SK-N-SH treated with all-trans-retinoic acid at 6 μM for 48 hours (cell line): ENCODE measurements around the gene SEL1L2.

Experiments used
- ARNTL ChIP-seq: fragments of 450-650 bp; formaldehyde crosslinking; IDR thresholded peaks from 2 replicates; pipeline ENCODE4 v1.5.0; 2020; ENCODE audit warnings: low read depth, mild to moderate bottlenecking, moderate library complexity, borderline replicate concordance
- CREB5 ChIP-seq: fragments of 250-450 bp; sonication (Bioruptor Pico); IDR thresholded peaks from 2 replicates; pipeline ENCODE4 v1.5.1; 2020; ENCODE audit warnings: low read depth, mild to moderate bottlenecking, moderate library complexity
- CSDC2 ChIP-seq: fragments of 250-450 bp; sonication (Bioruptor Pico); IDR thresholded peaks from 2 replicates; pipeline ENCODE4 v1.5.0; 2020; ENCODE audit warnings: mild to moderate bottlenecking, moderate library complexity
- CSRNP3 ChIP-seq: fragments of 250-450 bp; sonication (Bioruptor Pico); IDR thresholded peaks from 2 replicates; pipeline ENCODE4 v1.5.1; 2021; ENCODE audit warnings: mild to moderate bottlenecking, moderate library complexity
- ESRRG ChIP-seq: fragments of 250-450 bp; sonication (Bioruptor Pico); IDR thresholded peaks from 2 replicates; pipeline ENCODE4 v1.6.1; 2021; ENCODE audit warnings: mild to moderate bottlenecking
- ISL1 ChIP-seq: fragments of 250-450 bp; sonication (Bioruptor Pico); IDR thresholded peaks from 2 replicates; pipeline ENCODE4 v2.1.2; 2022; ENCODE audit warnings: mild to moderate bottlenecking, moderate library complexity
- PATZ1 ChIP-seq: fragments of 250-450 bp; sonication (Bioruptor Pico); IDR thresholded peaks from 2 replicates; pipeline ENCODE4 v1.8.0; 2020; ENCODE audit warnings: mild to moderate bottlenecking, moderate library complexity, borderline replicate concordance
- RARB ChIP-seq: fragments of 250-450 bp; sonication (Bioruptor Pico); IDR thresholded peaks from 2 replicates; pipeline ENCODE4 v1.8.0; 2021; ENCODE audit warnings: mild to moderate bottlenecking, moderate library complexity
- TCF4 ChIP-seq: fragments of 250-450 bp; sonication (Bioruptor Pico); IDR thresholded peaks from 2 replicates; pipeline ENCODE4 v1.8.0; 2021; ENCODE audit warnings: mild to moderate bottlenecking, moderate library complexity, borderline replicate concordance
- TSHZ2 ChIP-seq: fragments of 250-450 bp; sonication (Bioruptor Pico); IDR thresholded peaks from 2 replicates; pipeline ENCODE4 v1.5.0; 2020; ENCODE audit warnings: mild to moderate bottlenecking, moderate library complexity
- ZFP3 ChIP-seq: fragments of 250-450 bp; sonication (Bioruptor Pico); IDR thresholded peaks from 2 replicates; pipeline ENCODE4 v1.5.0; 2020; ENCODE audit warnings: mild to moderate bottlenecking, moderate library complexity
- ZFP30 ChIP-seq: fragments of 450-650 bp; formaldehyde crosslinking; IDR thresholded peaks from 2 replicates; pipeline ENCODE4 v1.5.0; 2022; ENCODE audit warnings: mild to moderate bottlenecking, moderate library complexity
- ZNF565 ChIP-seq: fragments of 450-650 bp; formaldehyde crosslinking; conservative IDR thresholded peaks from 2 replicates; pipeline ENCODE4 v1.5.0; 2020; ENCODE audit warnings: low read depth, mild to moderate bottlenecking, moderate library complexity
- ZNF8 ChIP-seq: fragments of 450-650 bp; formaldehyde crosslinking; IDR thresholded peaks from 2 replicates; pipeline ENCODE4 v1.5.0; 2020; ENCODE audit warnings: mild to moderate bottlenecking, moderate library complexity

- TF ChIP-seq PATZ1 (CRISPR knock-in tag) (no peak), ZNF8 (CRISPR knock-in tag) (no peak), ZFP30 (CRISPR knock-in tag) (no peak), ISL1 (no peak), ZNF565 (no peak), TCF4 (no peak), ZFP3 (CRISPR knock-in tag) (no peak), ARNTL (CRISPR knock-in tag) (no peak), RARB (CRISPR knock-in tag) (no peak), TSHZ2 (CRISPR knock-in tag) (no peak), ESRRG (CRISPR knock-in tag) (no peak), CSDC2 (CRISPR knock-in tag) (no peak), CREB5 (CRISPR knock-in tag) (no peak), CSRNP3 (CRISPR knock-in tag) (no peak)
These were observed 897 bp upstream of the SEL1L2 start for GRCh38 chr20:13991311-13991710.
